GM21717 (cell line): ENCODE results near the gene METTL26.

Source experiments
- ATAC-seq: cut with Tn5 transposase; IDR thresholded peaks from one replicate; pipeline ENCODE4 v1.9.1; 2021; ENCODE audit warnings: mild to moderate bottlenecking, moderate library complexity; ENCODE audit not compliant: unreplicated experiment

METTL26 gene

GRCh38 chr16:586047-586644 lies 50.0 kb downstream of the METTL26 start:
- no peak for ATAC-seq

DNA sequence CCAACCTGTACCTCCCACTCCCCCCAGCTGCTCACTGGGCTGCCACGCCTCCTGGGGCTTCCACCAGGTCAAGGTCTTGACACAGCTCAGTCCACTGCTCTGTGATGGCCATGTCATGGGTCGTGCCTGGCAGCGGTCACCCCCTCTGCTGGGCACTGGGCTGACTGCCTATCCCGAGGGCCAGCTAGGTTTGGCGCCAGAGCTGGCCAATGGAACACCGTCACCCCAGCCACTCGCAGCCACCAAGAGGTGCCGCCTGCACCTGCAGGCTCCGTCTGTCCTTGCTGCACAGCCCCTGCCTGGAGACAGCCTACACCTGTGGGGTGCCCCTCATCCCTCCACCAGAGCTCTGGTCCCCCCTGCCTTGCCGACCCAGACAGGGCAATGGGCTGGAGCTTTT lies 50.8 kb downstream of the METTL26 start:
- ATAC-seq, result no peak
